Effector CD4-positive, alpha-beta T cell (primary cell): Measurements from ENCODE around the gene CLASP1.
"Not testable (repeated sequence)": the region's sequence is repeated elsewhere in the genome, so short reads cannot be mapped to it uniquely, and the experiment has no call there.

ENCODE experiments used
- DNase-seq: peaks from one replicate; pipeline ENCODE4 v3.0.0-alpha.2; 2020

Gene CLASP1

GRCh38 chr2:121498731-121499130, 150.5 kb downstream of the CLASP1 start:
- DNase-seq: no peak

DNA sequence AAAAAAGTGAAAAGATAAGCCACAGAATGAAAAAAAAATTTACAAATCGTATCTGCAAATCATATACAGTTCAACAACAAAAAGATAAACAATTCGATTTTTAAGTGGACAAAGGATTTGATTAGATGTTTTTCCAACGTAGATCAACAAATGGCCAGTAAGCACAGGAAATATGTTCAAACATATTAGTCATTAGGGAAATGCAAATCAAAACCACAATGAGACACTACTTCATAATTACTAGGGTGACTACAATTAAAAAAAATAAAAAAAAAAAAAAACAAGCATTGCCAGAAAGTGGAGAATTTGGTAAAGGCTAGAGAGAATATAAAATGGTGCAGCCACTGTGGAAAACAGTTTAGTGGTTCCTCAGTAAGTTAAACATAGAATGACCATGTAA, 156.9 kb downstream of the CLASP1 start:
- no peak for DNase-seq

DNA sequence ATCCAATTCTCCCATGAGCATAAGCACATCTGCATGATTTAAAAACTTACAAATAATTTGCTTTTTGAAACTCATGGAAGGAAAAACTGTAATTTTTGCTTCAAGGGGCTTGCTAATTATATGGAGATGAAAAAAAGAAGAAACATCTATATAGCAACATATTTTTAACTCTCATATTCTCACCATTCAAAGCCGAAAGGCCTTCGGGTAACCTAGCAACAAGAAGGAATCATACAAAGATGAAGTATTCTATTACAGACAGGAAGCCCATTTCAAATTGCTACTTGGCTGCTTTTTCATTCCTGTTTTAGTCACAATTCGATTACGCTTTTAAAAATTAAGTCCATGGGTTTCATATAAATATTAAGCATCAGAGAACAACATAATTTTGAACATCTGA, 157.7 kb downstream of the CLASP1 start:
- DNase-seq: no peak

- no peak for DNase-seq
These were observed 158.6 kb downstream of the CLASP1 start for GRCh38 chr2:121490584-121491133.

DNA sequence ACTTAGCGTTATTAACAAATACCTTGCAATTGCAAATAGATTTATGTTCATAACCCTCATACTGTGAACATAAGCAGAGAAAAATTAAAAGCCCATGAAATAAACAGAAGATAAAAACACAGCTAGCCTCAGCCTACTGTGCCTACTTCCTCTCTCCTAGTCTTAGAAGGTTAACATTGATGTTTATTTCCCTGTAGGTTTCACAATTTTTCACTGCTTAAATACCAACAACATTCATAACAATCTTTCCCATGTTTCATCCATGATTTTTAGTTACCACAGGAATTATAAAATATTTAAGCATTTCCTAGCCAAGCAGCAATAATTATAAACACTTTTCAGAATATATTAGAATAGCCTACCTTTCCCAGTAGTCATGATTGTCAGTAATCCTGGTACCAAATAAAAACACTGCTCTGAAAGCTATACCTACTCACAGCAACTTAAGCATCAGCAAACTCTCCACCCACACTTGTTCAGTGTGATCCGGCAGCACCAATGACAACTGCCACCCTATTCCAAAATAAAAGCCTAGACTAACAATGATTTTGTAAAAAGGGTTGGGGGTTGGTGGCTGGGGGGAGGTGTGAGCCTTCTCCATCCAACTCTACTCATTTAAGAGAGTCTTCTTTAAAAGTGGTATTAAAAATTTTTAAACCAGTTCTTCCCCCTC, 159.2 kb downstream of the CLASP1 start:
- no peak for DNase-seq

GRCh38 chr2:121489284-121489683, 160.0 kb downstream of the CLASP1 start:
- DNase-seq: no peak

DNA sequence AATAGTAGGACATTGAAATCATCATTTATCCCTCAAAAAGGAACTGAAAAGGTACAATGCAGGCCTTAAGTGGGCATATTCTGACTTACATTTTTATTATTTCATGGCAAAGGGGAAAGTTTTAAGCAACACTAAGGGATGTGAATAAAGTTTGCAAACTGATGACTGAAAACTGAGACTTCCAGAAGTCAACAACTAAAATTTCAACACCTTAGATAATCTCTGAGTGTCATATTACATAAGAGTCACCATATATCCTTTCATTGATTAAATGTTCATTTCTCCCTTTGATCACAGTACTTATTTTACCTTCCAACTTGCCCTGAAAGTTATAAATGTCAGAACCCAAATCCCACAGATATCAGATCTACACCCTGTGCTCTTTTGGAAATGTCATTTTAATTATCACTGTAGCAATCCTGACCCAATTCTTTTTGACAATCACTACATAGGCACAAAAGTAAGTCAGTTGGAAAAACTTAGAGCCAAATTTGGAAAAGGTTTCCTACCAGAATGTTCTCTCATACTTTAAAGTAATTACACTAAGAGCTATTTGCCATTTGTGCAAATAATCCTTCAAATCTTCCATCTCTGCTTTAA, 163.0 kb downstream of the CLASP1 start:
- DNase-seq: no peak

DNA sequence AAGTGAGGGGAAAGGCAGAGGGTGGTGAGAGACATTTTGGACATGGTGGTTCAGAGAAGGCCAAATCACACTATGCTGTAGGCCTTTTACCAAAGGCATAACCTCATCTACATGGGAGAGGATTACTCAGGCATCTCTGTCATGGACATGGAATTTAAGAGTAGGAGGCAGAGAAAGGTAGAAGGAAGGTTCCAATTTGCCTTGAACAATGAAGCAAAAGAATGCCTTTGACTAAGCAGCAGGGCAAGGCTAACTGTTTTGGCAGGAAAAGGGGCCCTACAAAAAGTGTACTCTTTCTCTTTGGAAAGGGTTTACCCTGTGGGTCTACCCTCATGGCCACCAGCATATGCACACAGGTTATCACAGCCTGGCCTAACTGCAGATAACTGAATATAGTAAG, 164.2 kb downstream of the CLASP1 start:
- no peak for DNase-seq

- DNase-seq: no peak
These were observed 165.4 kb downstream of the CLASP1 start for GRCh38 chr2:121483846-121484245.

- no peak for DNase-seq
These were observed 166.2 kb downstream of the CLASP1 start for GRCh38 chr2:121483021-121483420.

GRCh38 chr2:121480826-121481225, 168.4 kb downstream of the CLASP1 start:
- DNase-seq: no peak

DNA sequence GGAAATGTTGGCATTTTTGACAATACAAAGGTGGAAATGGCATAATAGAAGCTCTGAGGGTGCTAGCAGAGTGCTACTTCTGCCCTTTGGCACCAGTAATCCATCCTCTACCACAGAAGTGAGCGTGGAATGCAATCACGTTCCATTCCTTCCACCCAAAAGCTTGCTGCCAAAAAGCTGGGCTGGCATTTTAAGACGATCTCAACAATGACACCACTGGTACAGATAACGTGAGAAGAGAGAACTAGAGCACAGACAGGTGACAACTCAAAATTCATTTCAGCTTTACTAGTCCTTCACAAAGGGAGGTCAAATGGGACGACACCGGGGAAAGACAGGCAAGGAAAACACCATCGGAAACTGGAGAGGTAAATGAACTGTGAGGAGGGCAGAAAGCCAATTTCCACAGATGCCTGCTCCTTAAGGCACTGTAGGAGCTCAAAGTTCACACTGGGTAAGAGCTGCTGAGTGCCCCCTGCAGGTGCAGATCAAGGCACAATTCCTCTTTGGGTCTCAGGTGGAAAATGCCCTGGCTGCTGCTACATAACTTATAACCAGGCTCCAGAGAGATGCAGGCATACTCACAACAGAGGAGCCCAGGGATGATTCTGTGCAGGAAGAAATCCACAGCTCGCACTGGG, 169.3 kb downstream of the CLASP1 start:
- DNase-seq: no peak

- no peak for DNase-seq
These were observed 170.1 kb downstream of the CLASP1 start for GRCh38 chr2:121478996-121479745.

GRCh38 chr2:121478358-121478995, 170.8 kb downstream of the CLASP1 start:
- not testable (repeated sequence) for DNase-seq

DNA sequence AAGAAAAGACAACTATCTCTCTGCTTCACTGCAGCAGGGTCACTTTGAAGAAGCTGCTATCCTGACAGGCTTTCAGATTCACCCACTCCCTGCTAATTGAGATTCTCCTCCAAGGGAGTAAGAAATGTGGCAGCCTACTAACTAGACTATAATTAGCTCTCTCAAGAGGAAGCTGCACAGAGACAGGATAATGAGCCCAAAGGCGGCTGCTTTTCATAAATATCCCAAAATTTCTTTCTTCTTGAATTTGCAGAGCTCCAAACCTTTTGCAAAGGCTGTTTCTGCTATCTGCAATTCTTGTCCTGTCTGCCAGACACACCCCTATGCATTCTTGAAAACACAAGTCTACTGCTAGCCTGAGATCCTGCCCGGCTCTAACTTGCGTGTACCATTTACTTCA, 172.6 kb downstream of the CLASP1 start:
- no peak for DNase-seq

- no peak for DNase-seq
These were observed 173.3 kb downstream of the CLASP1 start for GRCh38 chr2:121475811-121476571.

DNA sequence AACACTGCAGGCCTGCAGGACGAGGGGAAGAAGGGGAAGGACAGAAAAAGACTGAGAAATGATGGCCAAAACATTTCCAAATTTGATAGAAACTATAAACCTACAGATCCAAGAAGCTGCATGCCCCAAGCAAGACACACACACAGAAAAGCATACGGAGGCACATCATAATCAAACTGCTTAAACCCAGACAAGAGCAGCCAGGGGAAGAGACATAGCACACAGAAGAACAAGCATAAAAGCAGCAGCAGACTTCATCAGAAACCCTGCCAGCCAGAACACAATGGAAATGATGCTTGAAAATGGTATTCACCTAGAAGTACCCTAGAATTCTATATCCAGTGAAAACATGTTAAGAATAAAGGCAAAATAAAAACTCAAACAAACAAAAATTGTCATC, 175.8 kb downstream of the CLASP1 start:
- DNase-seq: no peak

DNA sequence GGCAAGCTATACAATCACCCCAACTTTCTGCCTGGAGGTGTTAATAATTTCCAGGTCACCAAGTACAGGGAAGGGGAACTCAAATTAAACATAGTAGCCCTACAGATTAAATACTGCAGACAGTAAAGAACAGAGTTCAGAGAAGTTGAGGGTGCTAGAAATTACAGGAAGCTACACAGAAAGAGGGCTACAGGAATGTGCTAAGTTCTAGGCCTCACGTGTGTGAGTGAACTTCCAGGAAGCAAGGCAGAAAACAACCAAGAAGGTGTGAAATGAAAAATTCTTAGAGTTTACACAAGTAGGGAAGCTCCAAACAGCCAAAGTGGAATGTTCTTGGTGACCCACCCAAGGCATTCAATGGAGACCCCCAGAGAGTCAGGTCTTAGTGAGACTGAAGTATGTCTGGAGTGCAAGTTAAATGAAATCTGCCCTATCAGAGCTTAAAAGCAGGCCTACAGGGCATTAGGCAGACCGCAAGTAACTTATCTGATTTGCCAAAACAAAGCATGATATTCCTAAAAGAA, 176.7 kb downstream of the CLASP1 start:
- no peak for DNase-seq

DNA sequence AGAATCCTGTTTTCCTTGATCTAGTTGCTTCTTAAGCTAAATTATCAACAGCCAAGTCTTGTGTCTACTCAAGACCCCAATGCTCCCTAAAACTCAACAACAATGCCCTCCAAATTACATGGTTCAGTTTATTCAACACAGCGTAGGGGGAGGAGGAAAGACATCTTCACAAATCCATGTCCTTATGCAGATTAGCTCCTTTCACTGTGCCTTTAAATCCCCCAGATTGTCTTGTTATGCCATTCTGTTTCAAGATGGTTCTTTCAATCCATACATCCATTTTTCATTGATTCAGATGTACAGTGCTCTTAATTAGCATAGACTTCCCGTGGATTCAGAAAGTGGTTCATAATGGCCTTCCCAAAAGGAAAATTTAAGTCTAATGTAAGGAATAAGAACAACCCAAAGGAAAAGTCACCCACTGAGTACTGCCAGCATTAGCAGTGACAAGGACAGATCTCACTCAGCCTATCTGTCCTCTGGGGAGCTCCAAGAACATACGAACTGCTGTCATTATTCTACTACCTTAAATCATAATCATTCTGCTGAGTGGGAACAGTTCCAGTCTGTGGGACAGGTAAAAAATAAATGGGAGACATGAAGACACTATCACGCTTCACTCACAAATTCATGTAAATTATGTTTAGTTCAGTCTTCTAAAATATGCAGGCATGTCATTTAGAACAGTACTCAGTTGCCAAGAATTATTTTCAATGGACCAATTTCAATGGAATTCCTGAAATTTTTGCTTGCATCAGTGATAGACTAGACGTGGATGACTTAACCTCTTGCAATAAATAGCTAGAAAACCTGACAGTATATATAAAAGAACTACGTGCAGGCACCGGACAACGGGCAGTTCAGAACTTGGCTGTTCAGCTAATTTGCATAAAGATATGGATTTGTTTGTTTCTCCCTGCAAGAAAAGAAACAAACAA, 177.5 kb downstream of the CLASP1 start:
- no peak for DNase-seq

DNA sequence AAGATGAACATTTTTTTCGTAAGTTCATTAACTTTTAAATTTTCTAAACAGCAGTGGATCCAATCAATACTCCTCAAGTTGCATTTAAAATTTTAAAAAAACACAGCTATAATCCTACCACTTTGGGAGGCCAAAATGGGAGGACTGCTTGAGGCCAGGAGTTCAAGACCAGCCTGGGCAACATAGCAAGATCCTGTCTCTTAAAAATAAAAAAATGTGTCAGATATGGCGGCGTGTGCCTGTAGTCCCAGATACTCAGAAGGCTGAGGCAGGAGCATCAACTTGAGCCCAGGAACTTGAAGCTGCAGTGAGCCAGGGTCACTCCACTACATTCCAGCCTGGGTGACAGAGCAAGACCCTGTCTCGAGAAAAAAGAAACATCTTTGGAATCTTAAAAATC, 178.3 kb downstream of the CLASP1 start:
- DNase-seq: no peak

DNA sequence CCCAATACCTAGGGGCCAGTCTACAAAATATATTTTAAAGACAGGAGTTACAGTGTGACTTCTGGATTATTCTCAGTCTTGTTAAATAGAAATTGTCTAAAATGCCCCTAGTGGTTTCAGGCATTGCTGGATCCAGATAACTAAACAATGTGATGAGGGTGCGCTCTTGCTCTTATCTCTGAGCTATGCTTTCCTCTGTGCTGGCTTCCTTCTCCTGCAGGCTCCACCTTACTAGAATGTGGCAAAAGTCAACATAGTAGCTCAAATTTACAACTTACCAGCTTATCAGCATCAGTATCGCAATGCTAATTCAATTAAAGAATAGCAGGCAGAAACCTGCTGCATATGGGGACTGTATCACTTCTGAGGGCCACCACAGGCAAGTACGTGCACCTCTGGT, 179.9 kb downstream of the CLASP1 start:
- DNase-seq: no peak
